Measurements from ENCODE around the gene MRPL50.

GRCh38 chr9:101442318-101442717, 43.9 kb upstream of the MRPL50 start:
- TF ChIP-seq CTCF (conservative IDR thresholded peaks at IDR 0.05 in 1 of 2, IDR thresholded peaks at IDR 0.05 in 1 of 2; ENCODE audit: extremely low read depth in 1 of 2, insufficient read depth in 1 of 2, low read depth in 1 of 2, low read length in 2 of 2) (no peak), EZH2 (IDR thresholded peaks at IDR 0.05; ENCODE audit: borderline replicate concordance, low read length) (no peak)
